HepG2 (cell line): Measurements from ENCODE around the gene LCAT. TPM values are rescaled to one million over a fixed set of nuclear protein-coding genes. Genes with fewer than 3 reads are reported as not detected.

Source experiments
- CCAR2 ChIP-seq: fragments of 200-400 bp; formaldehyde crosslinking; optimal IDR thresholded peaks from 2 replicates; pipeline ENCODE3; 2018; ENCODE audit warnings: low read depth, mild to moderate bottlenecking, low read length, moderate library complexity
- ETV5 ChIP-seq: IDR thresholded peaks from 2 replicates; pipeline ENCODE4 v1.6.1; 2018; ENCODE audit warnings: missing biosample characterization, missing genetic modification reagents, inconsistent platforms, borderline replicate concordance
- GABPB1 ChIP-seq: IDR thresholded peaks from 2 replicates; pipeline ENCODE4 v1.6.1; 2016; ENCODE audit warnings: mild to moderate bottlenecking, missing genetic modification reagents, moderate library complexity, missing compliant biosample characterization
- IKZF1 ChIP-seq: fragments of 450-650 bp; IDR thresholded peaks from 2 replicates; pipeline ENCODE4 v1.7.1; 2016
- MIER2 ChIP-seq: IDR thresholded peaks from 2 replicates; pipeline ENCODE4 v1.6.1; 2016; ENCODE audit warnings: missing biosample characterization, missing genetic modification reagents
- NR1H2 ChIP-seq: sonication (generic); formaldehyde crosslinking; IDR thresholded peaks from 2 replicates; pipeline ENCODE4 v1.8.1; 2022; ENCODE audit warnings: low read depth, missing genetic modification reagents, borderline replicate concordance
- RFX1 ChIP-seq: fragments of 450-650 bp; IDR thresholded peaks from 2 replicates; pipeline ENCODE4 v1.6.1; 2017
- SMARCE1 ChIP-seq: fragments of 450-650 bp; IDR thresholded peaks from 2 replicates; pipeline ENCODE4 v1.6.1; 2017; ENCODE audit warnings: borderline replicate concordance
- SOX5 ChIP-seq: IDR thresholded peaks from 2 replicates; pipeline ENCODE4 v1.6.1; 2016; ENCODE audit warnings: borderline replicate concordance
- TEAD3 ChIP-seq: optimal IDR thresholded peaks from 2 replicates; pipeline ENCODE3; 2016; ENCODE audit warnings: borderline replicate concordance
- TOPORS ChIP-seq: sonication (generic); formaldehyde crosslinking; IDR thresholded peaks from 2 replicates; pipeline ENCODE4 v1.8.0; 2023; ENCODE audit warnings: mild to moderate bottlenecking, missing genetic modification reagents
- ZFP36 ChIP-seq: fragments of 150-350 bp; IDR thresholded peaks from 2 replicates; pipeline ENCODE4 v1.6.1; 2018; ENCODE audit warnings: borderline replicate concordance, low read length, low read depth; ENCODE audit not compliant: partially characterized antibody
- ZFX ChIP-seq: sonication (generic); formaldehyde crosslinking; IDR thresholded peaks from 2 replicates; pipeline ENCODE4 v1.4.0; 2020; ENCODE audit warnings: mild to moderate bottlenecking, low read depth, missing genetic modification reagents, moderate library complexity
- ZMYM4 ChIP-seq: sonication (generic); formaldehyde crosslinking; IDR thresholded peaks from 2 replicates; pipeline ENCODE4 v1.8.1; 2023; ENCODE audit warnings: mild to moderate bottlenecking, missing genetic modification reagents
- ZNF10 ChIP-seq: sonication (generic); formaldehyde crosslinking; IDR thresholded peaks from 2 replicates; pipeline ENCODE4 v1.4.0; 2020; ENCODE audit warnings: mild to moderate bottlenecking, low read depth, missing genetic modification reagents, borderline replicate concordance
- ZNF17 ChIP-seq: sonication (generic); formaldehyde crosslinking; IDR thresholded peaks from 2 replicates; pipeline ENCODE4 v1.5.0; 2020; ENCODE audit warnings: mild to moderate bottlenecking, missing genetic modification reagents
- ZNF431 ChIP-seq: sonication (generic); formaldehyde crosslinking; IDR thresholded peaks from 2 replicates; pipeline ENCODE4 v1.9.0; 2022; ENCODE audit warnings: missing genetic modification reagents, low read depth, mild to moderate bottlenecking, borderline replicate concordance
- ZNF674 ChIP-seq: sonication (generic); formaldehyde crosslinking; IDR thresholded peaks from 2 replicates; pipeline ENCODE4 v1.5.0; 2020; ENCODE audit warnings: low read depth, mild to moderate bottlenecking, missing genetic modification reagents
- ZNF788 ChIP-seq: sonication (generic); formaldehyde crosslinking; IDR thresholded peaks from 2 replicates; pipeline ENCODE4 v1.5.0; 2020; ENCODE audit warnings: mild to moderate bottlenecking, missing genetic modification reagents, borderline replicate concordance
- ZNF790 ChIP-seq: sonication (generic); formaldehyde crosslinking; IDR thresholded peaks from 2 replicates; pipeline ENCODE4 v1.8.0; 2022; ENCODE audit warnings: missing genetic modification reagents, mild to moderate bottlenecking, borderline replicate concordance
- polyA plus RNA-seq, 8 experiments: library from polyadenylated mRNA; depleted of rRNA in 3 of 8; stranded (reverse) in 7 of 8; unstranded in 1 of 8; fragments of >200 nt; fragmentation: Illumina TruSeq in 4 of 8; extraction: Trizol in 4 of 8; gene quantifications; 2 replicates each; pipeline versions ENCODE4 v1.2.1 to v1.2.3, GENCODE V29; 2011 to 2016; ENCODE audit warnings: low read depth in 4 of 8, missing spikeins in 1 of 8, mixed read lengths in 1 of 8; ENCODE audit not compliant: insufficient read depth in 1 of 8
- total RNA-seq, 5 experiments: library from RNA; depleted of rRNA; stranded (reverse); fragments of >200 nt; fragmentation: Illumina TruSeq; extraction: Trizol; gene quantifications; 2 replicates each; pipeline ENCODE4 v1.2.3, GENCODE V29; 2016; ENCODE audit warnings: low read depth in 1 of 5
- TF ChIP-seq, protein P1 (sequence below): sonication (generic); formaldehyde crosslinking; IDR thresholded peaks from 2 replicates; pipeline ENCODE4 v1.5.0; 2020; ENCODE audit warnings: missing genetic modification reagents
- TF ChIP-seq, protein P2 (sequence below): sonication (generic); formaldehyde crosslinking; IDR thresholded peaks from 2 replicates; pipeline ENCODE4 v1.8.0; 2022; ENCODE audit warnings: missing genetic modification reagents, mild to moderate bottlenecking, borderline replicate concordance
- TF ChIP-seq, protein P3 (sequence below), 2 experiments: sonication (generic) in 1 of 2; formaldehyde crosslinking in 1 of 2; IDR thresholded peaks; 2 replicates each; pipeline versions ENCODE4 v1.4.0 to v1.6.1; 2018 to 2020; ENCODE audit warnings: missing genetic modification reagents in 2 of 2, borderline replicate concordance in 1 of 2, low read depth in 1 of 2, mild to moderate bottlenecking in 1 of 2, missing biosample characterization in 1 of 2
- TF ChIP-seq, protein P4 (sequence below): sonication (generic); formaldehyde crosslinking; IDR thresholded peaks from 2 replicates; pipeline ENCODE4 v1.4.0; 2020; ENCODE audit warnings: missing genetic modification reagents; ENCODE audit errors: not compliant biosample characterization
- TF ChIP-seq, protein P5 (sequence below): sonication (generic); formaldehyde crosslinking; IDR thresholded peaks from 2 replicates; pipeline ENCODE4 v1.8.1; 2023; ENCODE audit warnings: mild to moderate bottlenecking, missing genetic modification reagents, borderline replicate concordance
- TF ChIP-seq, protein P6 (sequence below): IDR thresholded peaks from 2 replicates; pipeline ENCODE4 v1.6.1; 2012; ENCODE audit warnings: inconsistent platforms

Gene LCAT
- total and polyA plus RNA-seq, 2 of the 13 experiments (the other 11 are each of a cell fraction or from before 2014, with no cell fraction given) = 36.1 to 38.9 TPM

- TF ChIP-seq CCAR2 (no peak), ZNF790 (no peak), IKZF1 (no peak), MIER2 (CRISPR knock-in tag) (no peak), TEAD3 (no peak), ZNF17 (CRISPR knock-in tag) (no peak), NR1H2 (CRISPR knock-in tag) (no peak), RFX1 (no peak), ZNF788 (CRISPR knock-in tag) (peak; percentile 87; the same call in 1 of the 2 replicates), ZNF10 (CRISPR knock-in tag) (no peak), ZNF431 (CRISPR knock-in tag) (no peak), ZNF674 (CRISPR knock-in tag) (no peak), ZFP36 (no peak), ZFX (peak; percentile 33; the same call in 1 of the 2 replicates), TOPORS (CRISPR knock-in tag) (no peak), SOX5 (no peak), SMARCE1 (no peak), ETV5 (CRISPR knock-in tag) (no peak), GABPB1 (peak; percentile 37; the same call in 1 of the 2 replicates), ZMYM4 (CRISPR knock-in tag) (no peak)
- TF ChIP-seq, protein P1, sequence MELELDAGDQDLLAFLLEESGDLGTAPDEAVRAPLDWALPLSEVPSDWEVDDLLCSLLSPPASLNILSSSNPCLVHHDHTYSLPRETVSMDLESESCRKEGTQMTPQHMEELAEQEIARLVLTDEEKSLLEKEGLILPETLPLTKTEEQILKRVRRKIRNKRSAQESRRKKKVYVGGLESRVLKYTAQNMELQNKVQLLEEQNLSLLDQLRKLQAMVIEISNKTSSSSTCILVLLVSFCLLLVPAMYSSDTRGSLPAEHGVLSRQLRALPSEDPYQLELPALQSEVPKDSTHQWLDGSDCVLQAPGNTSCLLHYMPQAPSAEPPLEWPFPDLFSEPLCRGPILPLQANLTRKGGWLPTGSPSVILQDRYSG = no peak
- TF ChIP-seq, protein P2, sequence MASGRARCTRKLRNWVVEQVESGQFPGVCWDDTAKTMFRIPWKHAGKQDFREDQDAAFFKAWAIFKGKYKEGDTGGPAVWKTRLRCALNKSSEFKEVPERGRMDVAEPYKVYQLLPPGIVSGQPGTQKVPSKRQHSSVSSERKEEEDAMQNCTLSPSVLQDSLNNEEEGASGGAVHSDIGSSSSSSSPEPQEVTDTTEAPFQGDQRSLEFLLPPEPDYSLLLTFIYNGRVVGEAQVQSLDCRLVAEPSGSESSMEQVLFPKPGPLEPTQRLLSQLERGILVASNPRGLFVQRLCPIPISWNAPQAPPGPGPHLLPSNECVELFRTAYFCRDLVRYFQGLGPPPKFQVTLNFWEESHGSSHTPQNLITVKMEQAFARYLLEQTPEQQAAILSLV (CRISPR knock-in tag) = no peak
- TF ChIP-seq, protein P3, sequence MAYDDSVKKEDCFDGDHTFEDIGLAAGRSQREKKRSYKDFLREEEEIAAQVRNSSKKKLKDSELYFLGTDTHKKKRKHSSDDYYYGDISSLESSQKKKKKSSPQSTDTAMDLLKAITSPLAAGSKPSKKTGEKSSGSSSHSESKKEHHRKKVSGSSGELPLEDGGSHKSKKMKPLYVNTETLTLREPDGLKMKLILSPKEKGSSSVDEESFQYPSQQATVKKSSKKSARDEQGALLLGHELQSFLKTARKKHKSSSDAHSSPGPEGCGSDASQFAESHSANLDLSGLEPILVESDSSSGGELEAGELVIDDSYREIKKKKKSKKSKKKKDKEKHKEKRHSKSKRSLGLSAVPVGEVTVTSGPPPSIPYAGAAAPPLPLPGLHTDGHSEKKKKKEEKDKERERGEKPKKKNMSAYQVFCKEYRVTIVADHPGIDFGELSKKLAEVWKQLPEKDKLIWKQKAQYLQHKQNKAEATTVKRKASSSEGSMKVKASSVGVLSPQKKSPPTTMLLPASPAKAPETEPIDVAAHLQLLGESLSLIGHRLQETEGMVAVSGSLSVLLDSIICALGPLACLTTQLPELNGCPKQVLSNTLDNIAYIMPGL (CRISPR knock-in tag; IDR thresholded peaks at IDR 0.05; ENCODE audit: borderline replicate concordance in 1 of 2, low read depth in 1 of 2) = peak; percentile 60; a peak in 3 of 4 replicates
- TF ChIP-seq, protein P4, sequence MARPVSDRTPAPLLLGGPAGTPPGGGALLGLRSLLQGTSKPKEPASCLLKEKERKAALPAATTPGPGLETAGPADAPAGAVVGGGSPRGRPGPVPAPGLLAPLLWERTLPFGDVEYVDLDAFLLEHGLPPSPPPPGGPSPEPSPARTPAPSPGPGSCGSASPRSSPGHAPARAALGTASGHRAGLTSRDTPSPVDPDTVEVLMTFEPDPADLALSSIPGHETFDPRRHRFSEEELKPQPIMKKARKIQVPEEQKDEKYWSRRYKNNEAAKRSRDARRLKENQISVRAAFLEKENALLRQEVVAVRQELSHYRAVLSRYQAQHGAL (CRISPR knock-in tag) = no peak
- TF ChIP-seq, protein P5, sequence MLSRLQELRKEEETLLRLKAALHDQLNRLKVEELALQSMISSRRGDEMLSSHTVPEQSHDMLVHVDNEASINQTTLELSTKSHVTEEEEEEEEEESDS (CRISPR knock-in tag) = no peak
- TF ChIP-seq, protein P6, sequence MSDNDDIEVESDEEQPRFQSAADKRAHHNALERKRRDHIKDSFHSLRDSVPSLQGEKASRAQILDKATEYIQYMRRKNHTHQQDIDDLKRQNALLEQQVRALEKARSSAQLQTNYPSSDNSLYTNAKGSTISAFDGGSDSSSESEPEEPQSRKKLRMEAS = peak; percentile 37; the same call in 1 of the 2 replicates
Observed at GRCh38 chr16:67928561-67929364, 15.2 kb downstream of the LCAT start (continued).
